HepG2 (cell line): Measurements from ENCODE around the gene UCN. TPM values are rescaled to one million over a fixed set of nuclear protein-coding genes. Genes with fewer than 3 reads are reported as not detected.

Experiments
- ATM ChIP-seq: fragments of 450-650 bp; IDR thresholded peaks from 2 replicates; pipeline ENCODE4 v1.7.1; 2017; ENCODE audit warnings: mild to moderate bottlenecking, borderline replicate concordance
- DNMT1 ChIP-seq: sonication (generic); formaldehyde crosslinking; IDR thresholded peaks from 2 replicates; pipeline ENCODE4 v1.5.1; 2020; ENCODE audit warnings: mild to moderate bottlenecking, missing genetic modification reagents
- EEA1 ChIP-seq: sonication (generic); formaldehyde crosslinking; IDR thresholded peaks from 2 replicates; pipeline ENCODE4 v1.5.1; 2020; ENCODE audit warnings: mild to moderate bottlenecking, missing genetic modification reagents, borderline replicate concordance
- MEIS1 ChIP-seq: sonication (generic); formaldehyde crosslinking; IDR thresholded peaks from 2 replicates; pipeline ENCODE4 v1.9.0; 2021; ENCODE audit warnings: mild to moderate bottlenecking, missing genetic modification reagents, moderate library complexity, borderline replicate concordance
- RXRB ChIP-seq: IDR thresholded peaks from 2 replicates; pipeline ENCODE4 v1.6.1; 2016; ENCODE audit warnings: borderline replicate concordance, missing genetic modification reagents, missing compliant biosample characterization
- SNAI1 ChIP-seq: sonication (generic); formaldehyde crosslinking; IDR thresholded peaks from 2 replicates; pipeline ENCODE4 v1.5.0; 2020; ENCODE audit warnings: mild to moderate bottlenecking, missing genetic modification reagents, borderline replicate concordance
- ZNF33A ChIP-seq: sonication (generic); formaldehyde crosslinking; IDR thresholded peaks from 2 replicates; pipeline ENCODE4 v1.5.1; 2020; ENCODE audit warnings: missing genetic modification reagents, mild to moderate bottlenecking, moderate library complexity, borderline replicate concordance
- ZNF547 ChIP-seq: sonication (generic); formaldehyde crosslinking; IDR thresholded peaks from 2 replicates; pipeline ENCODE4 v1.5.1; 2020; ENCODE audit warnings: mild to moderate bottlenecking, missing genetic modification reagents
- ZNF780A ChIP-seq: sonication (generic); formaldehyde crosslinking; IDR thresholded peaks from 2 replicates; pipeline ENCODE4 v1.8.0; 2022; ENCODE audit warnings: mild to moderate bottlenecking, missing genetic modification reagents, moderate library complexity
- polyA plus RNA-seq, 8 experiments: library from polyadenylated mRNA; depleted of rRNA in 3 of 8; stranded (reverse) in 7 of 8; unstranded in 1 of 8; fragments of >200 nt; fragmentation: Illumina TruSeq in 4 of 8; extraction: Trizol in 4 of 8; gene quantifications; 2 replicates each; pipeline versions ENCODE4 v1.2.1 to v1.2.3, GENCODE V29; 2011 to 2016; ENCODE audit warnings: low read depth in 4 of 8, missing spikeins in 1 of 8, mixed read lengths in 1 of 8; ENCODE audit not compliant: insufficient read depth in 1 of 8
- total RNA-seq, 5 experiments: library from RNA; depleted of rRNA; stranded (reverse); fragments of >200 nt; fragmentation: Illumina TruSeq; extraction: Trizol; gene quantifications; 2 replicates each; pipeline ENCODE4 v1.2.3, GENCODE V29; 2016; ENCODE audit warnings: low read depth in 1 of 5
- TF ChIP-seq, protein P1 (sequence below): sonication (generic); formaldehyde crosslinking; conservative IDR thresholded peaks from 2 replicates; pipeline ENCODE4 v1.4.0; 2020; ENCODE audit warnings: mild to moderate bottlenecking, missing genetic modification reagents, moderate library complexity
- TF ChIP-seq, protein P2 (sequence below): sonication (generic); formaldehyde crosslinking; IDR thresholded peaks from 2 replicates; pipeline ENCODE4 v1.5.0; 2020; ENCODE audit warnings: mild to moderate bottlenecking, missing genetic modification reagents
- TF ChIP-seq, protein P3 (sequence below): sonication (generic); formaldehyde crosslinking; IDR thresholded peaks from 2 replicates; pipeline ENCODE4 v1.4.0; 2020; ENCODE audit warnings: missing genetic modification reagents
- TF ChIP-seq, protein P4 (sequence below): sonication (generic); formaldehyde crosslinking; IDR thresholded peaks from 2 replicates; pipeline ENCODE4 v1.4.0; 2020; ENCODE audit warnings: missing genetic modification reagents, borderline replicate concordance

Gene UCN
- total and polyA plus RNA-seq, 2 of the 13 experiments (the other 11 are each of a cell fraction or from before 2014, with no cell fraction given), result 1.2 to 2.3 TPM

DNA sequence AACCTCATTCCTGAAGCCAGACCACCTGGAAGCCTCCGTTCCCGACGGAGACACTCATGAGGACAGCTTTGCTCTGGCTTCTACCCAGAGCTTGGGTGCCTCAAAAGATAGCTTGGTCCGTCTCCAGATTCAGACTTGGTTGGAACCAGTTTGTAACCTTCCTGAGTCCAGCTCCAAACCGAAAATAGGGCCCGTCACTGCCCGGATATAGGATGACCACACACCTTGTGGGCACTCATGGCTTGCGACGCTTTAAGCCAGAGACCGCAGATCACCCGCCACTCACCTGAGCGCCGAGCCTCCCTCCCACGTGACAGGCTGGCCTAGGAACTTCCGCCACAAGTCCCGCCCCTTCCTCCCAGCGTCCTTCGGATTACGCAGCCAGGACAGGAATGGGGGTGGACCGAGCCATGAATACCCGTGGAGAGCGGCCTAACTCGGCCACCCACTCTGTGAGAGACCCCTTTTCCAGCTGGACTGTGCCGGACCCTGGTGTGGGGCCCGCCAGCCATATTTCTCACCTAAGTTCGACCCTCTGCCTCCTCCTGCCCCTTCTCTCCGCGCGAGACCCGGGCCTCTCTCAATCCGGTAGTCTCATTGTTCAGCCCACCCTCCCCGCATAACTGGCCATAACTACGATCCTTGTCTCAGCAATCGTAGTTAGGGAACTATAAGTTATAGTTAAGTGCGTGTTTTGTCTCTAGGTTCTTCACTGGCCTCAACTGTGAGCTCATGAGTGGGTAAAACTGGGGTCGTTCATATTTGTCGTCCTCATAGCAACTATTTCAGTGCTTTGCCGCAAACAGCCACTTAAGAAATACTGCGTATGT is 14.7 kb upstream of the UCN start, which contains the start of gene MPV17 (continued):
- TF ChIP-seq, protein P1, sequence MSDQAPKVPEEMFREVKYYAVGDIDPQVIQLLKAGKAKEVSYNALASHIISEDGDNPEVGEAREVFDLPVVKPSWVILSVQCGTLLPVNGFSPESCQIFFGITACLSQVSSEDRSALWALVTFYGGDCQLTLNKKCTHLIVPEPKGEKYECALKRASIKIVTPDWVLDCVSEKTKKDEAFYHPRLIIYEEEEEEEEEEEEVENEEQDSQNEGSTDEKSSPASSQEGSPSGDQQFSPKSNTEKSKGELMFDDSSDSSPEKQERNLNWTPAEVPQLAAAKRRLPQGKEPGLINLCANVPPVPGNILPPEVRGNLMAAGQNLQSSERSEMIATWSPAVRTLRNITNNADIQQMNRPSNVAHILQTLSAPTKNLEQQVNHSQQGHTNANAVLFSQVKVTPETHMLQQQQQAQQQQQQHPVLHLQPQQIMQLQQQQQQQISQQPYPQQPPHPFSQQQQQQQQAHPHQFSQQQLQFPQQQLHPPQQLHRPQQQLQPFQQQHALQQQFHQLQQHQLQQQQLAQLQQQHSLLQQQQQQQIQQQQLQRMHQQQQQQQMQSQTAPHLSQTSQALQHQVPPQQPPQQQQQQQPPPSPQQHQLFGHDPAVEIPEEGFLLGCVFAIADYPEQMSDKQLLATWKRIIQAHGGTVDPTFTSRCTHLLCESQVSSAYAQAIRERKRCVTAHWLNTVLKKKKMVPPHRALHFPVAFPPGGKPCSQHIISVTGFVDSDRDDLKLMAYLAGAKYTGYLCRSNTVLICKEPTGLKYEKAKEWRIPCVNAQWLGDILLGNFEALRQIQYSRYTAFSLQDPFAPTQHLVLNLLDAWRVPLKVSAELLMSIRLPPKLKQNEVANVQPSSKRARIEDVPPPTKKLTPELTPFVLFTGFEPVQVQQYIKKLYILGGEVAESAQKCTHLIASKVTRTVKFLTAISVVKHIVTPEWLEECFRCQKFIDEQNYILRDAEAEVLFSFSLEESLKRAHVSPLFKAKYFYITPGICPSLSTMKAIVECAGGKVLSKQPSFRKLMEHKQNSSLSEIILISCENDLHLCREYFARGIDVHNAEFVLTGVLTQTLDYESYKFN (CRISPR knock-in tag), result peak; percentile 65
- TF ChIP-seq ZNF33A (CRISPR knock-in tag) (no peak), DNMT1 (no peak), SNAI1 (no peak; the same call in 1 of the 2 replicates), MEIS1 (no peak), ATM (no peak), EEA1 (CRISPR knock-in tag) (peak; percentile 50; the same call in 1 of the 2 replicates), RXRB (CRISPR knock-in tag) (peak; percentile 66), ZNF780A (CRISPR knock-in tag) (0 out of 2 replicates have a peak, but pooled peaks have one; percentile 35), ZNF547 (peak; percentile 87; the same call in 1 of the 2 replicates)
- TF ChIP-seq, protein P2, sequence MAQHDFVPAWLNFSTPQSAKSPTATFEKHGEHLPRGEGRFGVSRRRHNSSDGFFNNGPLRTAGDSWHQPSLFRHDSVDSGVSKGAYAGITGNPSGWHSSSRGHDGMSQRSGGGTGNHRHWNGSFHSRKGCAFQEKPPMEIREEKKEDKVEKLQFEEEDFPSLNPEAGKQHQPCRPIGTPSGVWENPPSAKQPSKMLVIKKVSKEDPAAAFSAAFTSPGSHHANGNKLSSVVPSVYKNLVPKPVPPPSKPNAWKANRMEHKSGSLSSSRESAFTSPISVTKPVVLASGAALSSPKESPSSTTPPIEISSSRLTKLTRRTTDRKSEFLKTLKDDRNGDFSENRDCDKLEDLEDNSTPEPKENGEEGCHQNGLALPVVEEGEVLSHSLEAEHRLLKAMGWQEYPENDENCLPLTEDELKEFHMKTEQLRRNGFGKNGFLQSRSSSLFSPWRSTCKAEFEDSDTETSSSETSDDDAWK (CRISPR knock-in tag), result no peak
- TF ChIP-seq, protein P3, sequence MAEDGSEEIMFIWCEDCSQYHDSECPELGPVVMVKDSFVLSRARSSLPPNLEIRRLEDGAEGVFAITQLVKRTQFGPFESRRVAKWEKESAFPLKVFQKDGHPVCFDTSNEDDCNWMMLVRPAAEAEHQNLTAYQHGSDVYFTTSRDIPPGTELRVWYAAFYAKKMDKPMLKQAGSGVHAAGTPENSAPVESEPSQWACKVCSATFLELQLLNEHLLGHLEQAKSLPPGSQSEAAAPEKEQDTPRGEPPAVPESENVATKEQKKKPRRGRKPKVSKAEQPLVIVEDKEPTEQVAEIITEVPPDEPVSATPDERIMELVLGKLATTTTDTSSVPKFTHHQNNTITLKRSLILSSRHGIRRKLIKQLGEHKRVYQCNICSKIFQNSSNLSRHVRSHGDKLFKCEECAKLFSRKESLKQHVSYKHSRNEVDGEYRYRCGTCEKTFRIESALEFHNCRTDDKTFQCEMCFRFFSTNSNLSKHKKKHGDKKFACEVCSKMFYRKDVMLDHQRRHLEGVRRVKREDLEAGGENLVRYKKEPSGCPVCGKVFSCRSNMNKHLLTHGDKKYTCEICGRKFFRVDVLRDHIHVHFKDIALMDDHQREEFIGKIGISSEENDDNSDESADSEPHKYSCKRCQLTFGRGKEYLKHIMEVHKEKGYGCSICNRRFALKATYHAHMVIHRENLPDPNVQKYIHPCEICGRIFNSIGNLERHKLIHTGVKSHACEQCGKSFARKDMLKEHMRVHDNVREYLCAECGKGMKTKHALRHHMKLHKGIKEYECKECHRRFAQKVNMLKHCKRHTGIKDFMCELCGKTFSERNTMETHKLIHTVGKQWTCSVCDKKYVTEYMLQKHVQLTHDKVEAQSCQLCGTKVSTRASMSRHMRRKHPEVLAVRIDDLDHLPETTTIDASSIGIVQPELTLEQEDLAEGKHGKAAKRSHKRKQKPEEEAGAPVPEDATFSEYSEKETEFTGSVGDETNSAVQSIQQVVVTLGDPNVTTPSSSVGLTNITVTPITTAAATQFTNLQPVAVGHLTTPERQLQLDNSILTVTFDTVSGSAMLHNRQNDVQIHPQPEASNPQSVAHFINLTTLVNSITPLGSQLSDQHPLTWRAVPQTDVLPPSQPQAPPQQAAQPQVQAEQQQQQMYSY (CRISPR knock-in tag), result 0 out of 2 replicates have a peak, but pooled peaks have one; percentile 47
- TF ChIP-seq, protein P4, sequence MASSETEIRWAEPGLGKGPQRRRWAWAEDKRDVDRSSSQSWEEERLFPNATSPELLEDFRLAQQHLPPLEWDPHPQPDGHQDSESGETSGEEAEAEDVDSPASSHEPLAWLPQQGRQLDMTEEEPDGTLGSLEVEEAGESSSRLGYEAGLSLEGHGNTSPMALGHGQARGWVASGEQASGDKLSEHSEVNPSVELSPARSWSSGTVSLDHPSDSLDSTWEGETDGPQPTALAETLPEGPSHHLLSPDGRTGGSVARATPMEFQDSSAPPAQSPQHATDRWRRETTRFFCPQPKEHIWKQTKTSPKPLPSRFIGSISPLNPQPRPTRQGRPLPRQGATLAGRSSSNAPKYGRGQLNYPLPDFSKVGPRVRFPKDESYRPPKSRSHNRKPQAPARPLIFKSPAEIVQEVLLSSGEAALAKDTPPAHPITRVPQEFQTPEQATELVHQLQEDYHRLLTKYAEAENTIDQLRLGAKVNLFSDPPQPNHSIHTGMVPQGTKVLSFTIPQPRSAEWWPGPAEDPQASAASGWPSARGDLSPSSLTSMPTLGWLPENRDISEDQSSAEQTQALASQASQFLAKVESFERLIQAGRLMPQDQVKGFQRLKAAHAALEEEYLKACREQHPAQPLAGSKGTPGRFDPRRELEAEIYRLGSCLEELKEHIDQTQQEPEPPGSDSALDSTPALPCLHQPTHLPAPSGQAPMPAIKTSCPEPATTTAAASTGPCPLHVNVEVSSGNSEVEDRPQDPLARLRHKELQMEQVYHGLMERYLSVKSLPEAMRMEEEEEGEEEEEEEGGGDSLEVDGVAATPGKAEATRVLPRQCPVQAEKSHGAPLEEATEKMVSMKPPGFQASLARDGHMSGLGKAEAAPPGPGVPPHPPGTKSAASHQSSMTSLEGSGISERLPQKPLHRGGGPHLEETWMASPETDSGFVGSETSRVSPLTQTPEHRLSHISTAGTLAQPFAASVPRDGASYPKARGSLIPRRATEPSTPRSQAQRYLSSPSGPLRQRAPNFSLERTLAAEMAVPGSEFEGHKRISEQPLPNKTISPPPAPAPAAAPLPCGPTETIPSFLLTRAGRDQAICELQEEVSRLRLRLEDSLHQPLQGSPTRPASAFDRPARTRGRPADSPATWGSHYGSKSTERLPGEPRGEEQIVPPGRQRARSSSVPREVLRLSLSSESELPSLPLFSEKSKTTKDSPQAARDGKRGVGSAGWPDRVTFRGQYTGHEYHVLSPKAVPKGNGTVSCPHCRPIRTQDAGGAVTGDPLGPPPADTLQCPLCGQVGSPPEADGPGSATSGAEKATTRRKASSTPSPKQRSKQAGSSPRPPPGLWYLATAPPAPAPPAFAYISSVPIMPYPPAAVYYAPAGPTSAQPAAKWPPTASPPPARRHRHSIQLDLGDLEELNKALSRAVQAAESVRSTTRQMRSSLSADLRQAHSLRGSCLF (CRISPR knock-in tag), result no peak
